ENCODE results near the gene THEMIS2. TPM values are rescaled to one million over a fixed set of nuclear protein-coding genes. Genes with fewer than 3 reads are reported as not detected.
"Not testable (repeated sequence)": the region's sequence is repeated elsewhere in the genome, so short reads cannot be mapped to it uniquely, and the experiment has no call there.

THEMIS2 gene
- polyA plus RNA-seq, 3 donors, result 4.8 to 38.9 (median 26.1) TPM

- H3K27ac ChIP-seq (ENCODE audit: low read depth, low read length), result no peak overlapping the region
- WGBS, 3 donors, result 89 to 96% (median 95%) methylated on average over 10 of the region's 10 CpGs
Measured at GRCh38 chr1:27861436-27861835, 10.9 kb upstream of the THEMIS2 start.

- H3K27ac ChIP-seq (ENCODE audit: low read depth, low read length), result no peak overlapping the region
- WGBS, 3 donors, result 83 to 85% (median 83%) methylated on average over 3 of the region's 3 CpGs
Measured at GRCh38 chr1:27862004-27862403, 10.3 kb upstream of the THEMIS2 start.

- H3K27ac ChIP-seq (ENCODE audit: low read depth, low read length), result peak overlapping the region; percentile 14
- 70 to 82% (median 72%) methylated on average over 9 of the region's 9 CpGs for WGBS, 3 donors
Measured at GRCh38 chr1:27862671-27863537, 9.4 kb upstream of the THEMIS2 start.

GRCh38 chr1:27863538-27863915 is 8.8 kb upstream of the THEMIS2 start:
- WGBS, 3 donors, result 69 to 88% (median 74%) methylated on average over 1 of the region's 1 CpG
- H3K27ac ChIP-seq (ENCODE audit: low read depth, low read length), result peak overlapping the region; percentile 14

GRCh38 chr1:27864264-27864895 is 8.0 kb upstream of the THEMIS2 start:
- WGBS, 3 donors, result 71 to 79% (median 74%) methylated on average over 8 of the region's 8 CpGs
- H3K27ac ChIP-seq (ENCODE audit: low read depth, low read length), result no peak overlapping the region

- H3K27ac ChIP-seq (ENCODE audit: low read depth, low read length), result no peak overlapping the region
- 84 to 92% (median 88%) methylated on average over 10 of the region's 10 CpGs for WGBS, 3 donors
Measured at GRCh38 chr1:27865821-27866220, 6.5 kb upstream of the THEMIS2 start.

GRCh38 chr1:27868556-27868931 is 3.8 kb upstream of the THEMIS2 start:
- WGBS, 3 donors, result 86 to 90% (median 87%) methylated on average over 10 to 11 of the region's 11 CpGs
- no peak overlapping the region for H3K27ac ChIP-seq (ENCODE audit: low read depth, low read length)

GRCh38 chr1:27868932-27869718 is 3.2 kb upstream of the THEMIS2 start:
- WGBS, 3 donors, result 30 to 58% (median 34%) methylated on average over 16 of the region's 16 CpGs
- H3K27ac ChIP-seq (ENCODE audit: low read depth, low read length), result no peak overlapping the region

GRCh38 chr1:27869719-27870085 is 2.6 kb upstream of the THEMIS2 start:
- 76 to 88% (median 81%) methylated on average over 1 of the region's 1 CpG for WGBS, 3 donors
- no peak overlapping the region for H3K27ac ChIP-seq (ENCODE audit: low read depth, low read length)

- H3K27ac ChIP-seq (ENCODE audit: low read depth, low read length), result not testable (repeated sequence)
- 95 to 96% (median 96%) methylated on average over 7 of the region's 7 CpGs for WGBS, 3 donors
Measured at GRCh38 chr1:27871076-27871475, 1.3 kb upstream of the THEMIS2 start.

- H3K27ac ChIP-seq (ENCODE audit: low read depth, low read length), result peak overlapping the region; percentile 35
- WGBS, 3 donors, result 9 to 17% (median 10%) methylated on average over 37 to 38 of the region's 38 CpGs
Measured at GRCh38 chr1:27872802-27873551, 633 bp downstream of the THEMIS2 start.

- peak overlapping the region; percentile 35 for H3K27ac ChIP-seq (ENCODE audit: low read depth, low read length)
- 48 to 79% (median 59%) methylated on average over 16 of the region's 16 CpGs for WGBS, 3 donors
Measured at GRCh38 chr1:27873671-27874384, 1.5 kb downstream of the THEMIS2 start.

GRCh38 chr1:27876341-27877114 is 4.2 kb downstream of the THEMIS2 start:
- 76 to 88% (median 84%) methylated on average over 18 of the region's 18 CpGs for WGBS, 3 donors
- no peak overlapping the region for H3K27ac ChIP-seq (ENCODE audit: low read depth, low read length)

GRCh38 chr1:27877115-27877416 is 4.7 kb downstream of the THEMIS2 start:
- no peak overlapping the region for H3K27ac ChIP-seq (ENCODE audit: low read depth, low read length)
- WGBS, 3 donors, result 96 to 100% (median 100%) methylated on average over 2 of the region's 2 CpGs

- no peak overlapping the region for H3K27ac ChIP-seq (ENCODE audit: low read depth, low read length)
- 79 to 92% (median 86%) methylated on average over 4 of the region's 4 CpGs for WGBS, 3 donors
Measured at GRCh38 chr1:27878039-27878438, 5.7 kb downstream of the THEMIS2 start.

GRCh38 chr1:27878787-27879335 is 6.5 kb downstream of the THEMIS2 start:
- 49 to 73% (median 65%) methylated on average over 8 of the region's 8 CpGs for WGBS, 3 donors
- H3K27ac ChIP-seq (ENCODE audit: low read depth, low read length), result no peak overlapping the region

All from adipose tissue (tissue), 3 donors.